Activated B cell treated with CpG ODN at 0.5 μM for 24 hours (primary cell): Measurements from ENCODE around the gene KLRD1. TPM values are rescaled to one million over a fixed set of nuclear protein-coding genes. Genes with fewer than 3 reads are reported as not detected.
"Not testable (repeated sequence)": the region's sequence is repeated elsewhere in the genome, so short reads cannot be mapped to it uniquely, and the experiment has no call there.

Experiments used
- ATAC-seq: fragments of 200-7000 bp; cut with Tn5 transposase; one replicate; pipeline ENCODE4 v1.10.0; 2021; ENCODE audit warnings: low read depth, mild to moderate bottlenecking, moderate library complexity
- CTCF ChIA-PET: fragments of 350-600 bp; sonication (Branson Sonifier 250); formaldehyde crosslinking; loops from one replicate; lab custom pipeline; 2021; ENCODE audit warnings: antibody characterized with exemption; lab: Charles Lee
- POLR2A ChIA-PET: fragments of 350-600 bp; sonication (Branson Sonifier 250); formaldehyde crosslinking; loops from one replicate; lab custom pipeline; 2021; ENCODE audit warnings: antibody characterized with exemption; lab: Charles Lee
- DNase-seq: peaks from one replicate; pipeline ENCODE4 v3.0.0; 2022
- H3K27ac Mint-ChIP-seq: one replicate; pipeline ENCODE4 v1.8.0; 2020; ENCODE audit warnings: mixed read lengths
- H3K27me3 Mint-ChIP-seq: one replicate; pipeline ENCODE4 v1.8.0; 2021; ENCODE audit warnings: mixed read lengths
- H3K36me3 Mint-ChIP-seq: one replicate; pipeline ENCODE4 v1.8.0; 2021; ENCODE audit warnings: low read depth, mixed read lengths
- H3K4me1 Mint-ChIP-seq: one replicate; pipeline ENCODE4 v1.8.0; 2021; ENCODE audit warnings: mixed read lengths
- H3K4me3 Mint-ChIP-seq: one replicate; pipeline ENCODE4 v1.8.0; 2020; ENCODE audit warnings: mild to moderate bottlenecking, mixed read lengths
- H3K9me3 Mint-ChIP-seq: one replicate; pipeline ENCODE4 v1.8.0; 2020; ENCODE audit warnings: mixed read lengths
- intact Hi-C: fragments of 100-400 bp; cut with micrococcal nuclease; formaldehyde crosslinking; loops from one replicate; pipeline ENCODE4 v1.15.1; 2024
- total RNA-seq: library from RNA; stranded (reverse); gene quantifications from 2 replicates; pipeline ENCODE4 v1.2.3, GENCODE V29; 2022
- TF ChIP-seq, protein P1 (sequence below): fragments of 200-600 bp; IDR thresholded peaks from one replicate; pipeline ENCODE4 v1.8.0; 2022; ENCODE audit warnings: antibody characterized with exemption, mild to moderate bottlenecking

KLRD1 gene
- total RNA-seq, 1 donor from 2014 or later = 0.27 TPM

DNA sequence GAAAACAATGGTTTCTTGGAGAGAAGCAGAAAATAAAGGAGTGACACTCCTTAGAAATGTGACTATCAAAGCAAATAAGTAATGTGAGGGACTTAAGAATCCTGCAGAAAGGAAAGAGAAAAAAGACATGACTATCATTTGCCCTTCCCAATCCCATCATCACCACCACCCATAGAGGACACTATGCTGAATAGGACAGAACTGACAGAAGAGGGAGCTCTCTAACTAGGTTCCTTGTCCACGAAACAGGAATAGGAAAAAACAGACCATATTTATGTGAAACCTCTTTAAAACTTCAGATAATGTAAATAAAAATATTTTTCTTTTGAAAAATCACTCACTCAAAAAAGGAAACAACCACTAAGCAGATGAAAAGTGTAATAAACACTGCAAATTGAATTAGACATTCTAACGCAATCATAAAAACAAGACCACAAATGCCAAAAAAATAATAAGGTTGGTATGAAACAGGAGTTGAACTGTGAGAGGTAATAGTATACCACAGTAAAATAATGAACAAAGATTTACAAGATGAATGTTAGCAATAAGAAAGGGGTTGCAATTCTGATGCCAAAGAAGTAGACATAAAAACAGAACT lies 24.1 kb downstream of the KLRD1 start:
- ATAC-seq (peak; percentile 47), DNase-seq (no peak)
- H3K4me3 Mint-ChIP-seq = no peak overlapping the region
- peaks cover 3% of the 10 kb centered on the region for H3K9me3 Mint-ChIP-seq
- no peaks in the 10 kb centered on the region for H3K4me1 Mint-ChIP-seq
- ChIA-PET POLR2A (no interaction called here), CTCF (interaction anchor here (1.2 to 2.8 kb wide), 3 partner anchors 223 to 231 kb away, joined by 3 to 37 read pairs (median 5); no protein-coding TSS in a partner anchor)
- peaks cover 5% of the 10 kb centered on the region for H3K27me3 Mint-ChIP-seq
- intact Hi-C loops = loop anchor here (1.0 to 5.0 kb wide), 6 partner anchors 79 to 1156 kb away; no protein-coding TSS in a partner anchor
- TF ChIP-seq, protein P1, sequence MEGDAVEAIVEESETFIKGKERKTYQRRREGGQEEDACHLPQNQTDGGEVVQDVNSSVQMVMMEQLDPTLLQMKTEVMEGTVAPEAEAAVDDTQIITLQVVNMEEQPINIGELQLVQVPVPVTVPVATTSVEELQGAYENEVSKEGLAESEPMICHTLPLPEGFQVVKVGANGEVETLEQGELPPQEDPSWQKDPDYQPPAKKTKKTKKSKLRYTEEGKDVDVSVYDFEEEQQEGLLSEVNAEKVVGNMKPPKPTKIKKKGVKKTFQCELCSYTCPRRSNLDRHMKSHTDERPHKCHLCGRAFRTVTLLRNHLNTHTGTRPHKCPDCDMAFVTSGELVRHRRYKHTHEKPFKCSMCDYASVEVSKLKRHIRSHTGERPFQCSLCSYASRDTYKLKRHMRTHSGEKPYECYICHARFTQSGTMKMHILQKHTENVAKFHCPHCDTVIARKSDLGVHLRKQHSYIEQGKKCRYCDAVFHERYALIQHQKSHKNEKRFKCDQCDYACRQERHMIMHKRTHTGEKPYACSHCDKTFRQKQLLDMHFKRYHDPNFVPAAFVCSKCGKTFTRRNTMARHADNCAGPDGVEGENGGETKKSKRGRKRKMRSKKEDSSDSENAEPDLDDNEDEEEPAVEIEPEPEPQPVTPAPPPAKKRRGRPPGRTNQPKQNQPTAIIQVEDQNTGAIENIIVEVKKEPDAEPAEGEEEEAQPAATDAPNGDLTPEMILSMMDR = peak; percentile 24
- H3K27ac Mint-ChIP-seq = no peak overlapping the region
- no peaks in the 10 kb centered on the region for H3K36me3 Mint-ChIP-seq

- H3K4me3 Mint-ChIP-seq, POLR2A ChIA-PET, H3K9me3 Mint-ChIP-seq, DNase-seq, H3K4me1 Mint-ChIP-seq, CTCF ChIA-PET, ATAC-seq, H3K36me3 Mint-ChIP-seq, H3K27me3 Mint-ChIP-seq, H3K27ac Mint-ChIP-seq, intact Hi-C loops: not testable (repeated sequence)
Measured at GRCh38 chr12:10336196-10336595, 28.5 kb downstream of the KLRD1 start.

DNA sequence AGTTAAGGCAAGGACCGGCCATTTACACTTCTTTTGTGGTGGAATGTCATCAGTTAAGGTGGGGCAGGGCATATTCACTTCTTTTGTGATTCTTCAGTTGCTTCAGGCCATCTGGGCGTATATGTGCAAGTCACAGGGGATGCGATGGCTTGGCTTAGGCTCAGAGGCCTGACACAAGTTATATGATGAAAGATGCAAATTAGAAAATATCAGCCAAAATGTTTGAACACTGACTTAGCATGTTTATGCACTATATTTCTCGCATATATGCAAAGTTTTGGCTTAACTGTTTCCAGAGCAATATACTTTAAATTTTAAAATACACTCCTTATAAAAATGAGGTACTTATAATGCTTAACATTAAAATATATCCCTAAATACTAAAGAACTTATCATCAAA lies 30.8 kb downstream of the KLRD1 start:
- intact Hi-C loops, CTCF ChIA-PET: not testable (repeated sequence)

GRCh38 chr12:10339053-10339840 lies 31.6 kb downstream of the KLRD1 start:
- no peak overlapping the region for H3K4me3 Mint-ChIP-seq
- peaks cover 11% of the 10 kb centered on the region for H3K4me1 Mint-ChIP-seq
- ChIA-PET POLR2A (no interaction called here), CTCF (no interaction called here)
- no peaks in the 10 kb centered on the region for H3K36me3 Mint-ChIP-seq
- H3K27me3 Mint-ChIP-seq = no peaks in the 10 kb centered on the region
- intact Hi-C loops = no loop called here
- no peak for ATAC-seq
- no peak overlapping the region for H3K27ac Mint-ChIP-seq
- no peak for DNase-seq
- H3K9me3 Mint-ChIP-seq = peaks cover 6% of the 10 kb centered on the region
- TF ChIP-seq, protein P1 = no peak

More for the DNA sequence above, 30.8 kb downstream of the KLRD1 start:
- ATAC-seq, H3K9me3 Mint-ChIP-seq, H3K27ac Mint-ChIP-seq, POLR2A ChIA-PET, H3K36me3 Mint-ChIP-seq, H3K27me3 Mint-ChIP-seq, H3K4me3 Mint-ChIP-seq, DNase-seq: not testable (repeated sequence)
- H3K4me1 Mint-ChIP-seq = peaks cover 11% of the 10 kb centered on the region

- intact Hi-C loops, H3K9me3 Mint-ChIP-seq, H3K27me3 Mint-ChIP-seq, ATAC-seq, H3K27ac Mint-ChIP-seq, DNase-seq, CTCF ChIA-PET, H3K4me3 Mint-ChIP-seq, POLR2A ChIA-PET, H3K36me3 Mint-ChIP-seq: not testable (repeated sequence)
- H3K4me1 Mint-ChIP-seq = peaks cover 11% of the 10 kb centered on the region
Measured at GRCh38 chr12:10340946-10341345, 33.3 kb downstream of the KLRD1 start.

DNA sequence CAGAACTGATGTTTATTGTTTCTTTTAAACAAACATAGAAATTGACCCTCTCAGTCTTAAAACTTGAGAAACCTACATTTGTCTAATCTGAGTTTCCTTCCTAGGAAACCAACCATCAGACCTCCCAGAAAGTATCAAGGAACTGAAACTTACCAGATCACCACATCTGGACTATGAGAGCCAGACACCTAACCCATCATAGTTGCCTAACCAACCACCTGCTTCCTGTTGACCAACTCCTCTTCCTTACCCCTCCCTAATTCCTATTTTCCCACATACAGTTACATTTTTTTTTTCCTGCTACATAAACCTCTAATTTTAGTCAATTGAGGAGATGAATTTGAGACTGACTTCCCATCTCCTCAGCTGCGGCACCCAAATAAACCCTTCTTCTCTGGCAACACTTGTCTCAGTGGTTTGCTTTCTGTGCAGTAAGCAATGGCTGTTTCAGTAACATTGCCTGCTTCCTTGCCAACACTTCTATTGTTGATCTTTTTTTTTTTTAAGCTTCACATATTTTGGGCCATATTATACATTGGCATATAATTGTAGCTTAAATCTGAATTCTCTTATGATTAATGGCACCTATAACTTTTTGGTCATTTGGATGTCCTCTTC lies 34.3 kb downstream of the KLRD1 start:
- TF ChIP-seq, protein P1 = no peak
- no peak overlapping the region for H3K27ac Mint-ChIP-seq
- no peaks in the 10 kb centered on the region for H3K36me3 Mint-ChIP-seq
- POLR2A ChIA-PET = no interaction called here
- no peaks in the 10 kb centered on the region for H3K27me3 Mint-ChIP-seq
- no peak for ATAC-seq
- CTCF ChIA-PET = no interaction called here
- peaks cover 6% of the 10 kb centered on the region for H3K9me3 Mint-ChIP-seq
- peak overlapping the region; percentile 41 for H3K4me3 Mint-ChIP-seq
- peaks cover 11% of the 10 kb centered on the region for H3K4me1 Mint-ChIP-seq
- DNase-seq = no peak
- intact Hi-C loops = no loop called here

GRCh38 chr12:10351457-10351856 lies 43.8 kb downstream of the KLRD1 start:
- CTCF ChIA-PET = not testable (repeated sequence)

More at GRCh38 chr12:10351457-10351856, 43.8 kb downstream of the KLRD1 start:
- POLR2A ChIA-PET, H3K9me3 Mint-ChIP-seq, H3K4me1 Mint-ChIP-seq, DNase-seq, ATAC-seq, intact Hi-C loops, H3K27ac Mint-ChIP-seq, H3K4me3 Mint-ChIP-seq, H3K36me3 Mint-ChIP-seq: not testable (repeated sequence)
- peaks cover 25% of the 10 kb centered on the region for H3K27me3 Mint-ChIP-seq
